GM21381 (cell line): ENCODE data around the gene IL7R.

Experiments
- ATAC-seq: cut with Tn5 transposase; IDR thresholded peaks from one replicate; pipeline ENCODE4 v1.9.1; 2021; ENCODE audit warnings: mild to moderate bottlenecking, moderate library complexity; ENCODE audit not compliant: unreplicated experiment

The IL7R gene, protein sequence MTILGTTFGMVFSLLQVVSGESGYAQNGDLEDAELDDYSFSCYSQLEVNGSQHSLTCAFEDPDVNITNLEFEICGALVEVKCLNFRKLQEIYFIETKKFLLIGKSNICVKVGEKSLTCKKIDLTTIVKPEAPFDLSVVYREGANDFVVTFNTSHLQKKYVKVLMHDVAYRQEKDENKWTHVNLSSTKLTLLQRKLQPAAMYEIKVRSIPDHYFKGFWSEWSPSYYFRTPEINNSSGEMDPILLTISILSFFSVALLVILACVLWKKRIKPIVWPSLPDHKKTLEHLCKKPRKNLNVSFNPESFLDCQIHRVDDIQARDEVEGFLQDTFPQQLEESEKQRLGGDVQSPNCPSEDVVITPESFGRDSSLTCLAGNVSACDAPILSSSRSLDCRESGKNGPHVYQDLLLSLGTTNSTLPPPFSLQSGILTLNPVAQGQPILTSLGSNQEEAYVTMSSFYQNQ

GRCh38 chr5:35856765-35857351 lies at the start of gene IL7R:
IL7R (plus strand) TSS chr5:35856891; CDS start chr5:35856978, 87 bp downstream.
- no peak for ATAC-seq

GRCh38 chr5:35810601-35811000 lies 46.1 kb upstream of the IL7R start:
- no peak for ATAC-seq

- ATAC-seq = no peak
Observed at GRCh38 chr5:35811108-35811741, 45.5 kb upstream of the IL7R start.

DNA sequence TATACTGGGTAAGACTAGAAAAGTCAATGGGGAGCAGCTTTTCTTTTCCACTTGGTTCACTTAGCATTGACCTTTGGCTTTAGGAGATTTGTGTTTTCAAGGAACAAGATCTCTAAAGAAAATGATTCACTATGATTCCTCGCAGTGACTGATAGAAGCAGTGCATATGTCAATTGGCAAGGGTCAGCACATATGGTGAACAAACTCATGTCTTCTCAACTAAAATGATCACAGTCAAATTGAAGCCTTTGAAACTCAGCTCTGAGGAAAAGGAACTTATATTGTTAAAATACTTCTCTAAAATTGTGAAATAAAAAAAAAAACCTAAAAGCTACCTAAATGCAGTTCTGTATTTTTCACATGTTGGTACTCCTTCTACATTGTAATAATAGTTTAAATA lies 43.2 kb upstream of the IL7R start:
- no peak for ATAC-seq

GRCh38 chr5:35815089-35815936 lies 41.4 kb upstream of the IL7R start:
- no peak for ATAC-seq

- no peak for ATAC-seq
Observed at GRCh38 chr5:35816881-35817521, 39.7 kb upstream of the IL7R start.

GRCh38 chr5:35819026-35819425 lies 37.7 kb upstream of the IL7R start:
- no peak for ATAC-seq

GRCh38 chr5:35819668-35820067 lies 37.0 kb upstream of the IL7R start:
- ATAC-seq = no peak

GRCh38 chr5:35820735-35821134 lies 36.0 kb upstream of the IL7R start:
- ATAC-seq = no peak

GRCh38 chr5:35821513-35821912 lies 35.2 kb upstream of the IL7R start:
- no peak for ATAC-seq

- no peak for ATAC-seq
Observed at GRCh38 chr5:35822511-35822910, 34.2 kb upstream of the IL7R start.

DNA sequence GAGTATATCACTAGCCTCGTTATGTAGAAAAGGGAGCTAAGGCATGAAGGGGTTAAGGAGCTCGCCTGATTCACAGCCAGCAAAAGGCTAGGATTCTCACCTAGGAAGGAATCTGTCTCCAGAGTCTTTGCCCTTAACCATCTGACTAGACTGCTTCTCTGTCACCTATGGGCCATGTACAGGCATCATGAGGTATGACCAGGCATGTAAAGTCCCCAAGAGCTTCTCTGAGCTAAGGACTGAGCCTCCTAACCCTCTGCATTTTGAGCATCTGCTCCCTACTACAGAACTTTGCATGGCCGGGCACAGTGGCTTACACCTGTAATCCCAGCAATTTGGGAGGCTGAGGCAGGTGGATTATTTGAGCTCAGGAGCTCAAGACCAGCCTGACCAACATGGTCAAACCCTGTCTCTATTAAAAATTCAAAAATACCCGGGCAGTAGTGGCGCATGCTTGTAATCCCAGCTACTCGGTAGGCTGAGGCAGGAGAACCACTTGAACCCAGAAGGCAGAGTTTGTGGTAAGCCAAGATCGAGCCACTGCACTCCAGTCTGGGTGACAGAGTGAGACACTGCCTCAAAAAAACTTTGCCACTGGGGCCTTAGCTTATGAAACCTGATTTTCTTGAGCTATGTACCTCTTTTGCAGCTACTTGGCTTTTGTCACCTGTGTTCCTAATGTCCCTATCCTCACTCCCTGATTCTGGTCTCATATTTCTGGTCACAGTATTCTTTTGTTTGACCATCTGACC lies 33.2 kb upstream of the IL7R start:
- ATAC-seq = no peak

- no peak for ATAC-seq
Observed at GRCh38 chr5:35826056-35826455, 30.6 kb upstream of the IL7R start.

DNA sequence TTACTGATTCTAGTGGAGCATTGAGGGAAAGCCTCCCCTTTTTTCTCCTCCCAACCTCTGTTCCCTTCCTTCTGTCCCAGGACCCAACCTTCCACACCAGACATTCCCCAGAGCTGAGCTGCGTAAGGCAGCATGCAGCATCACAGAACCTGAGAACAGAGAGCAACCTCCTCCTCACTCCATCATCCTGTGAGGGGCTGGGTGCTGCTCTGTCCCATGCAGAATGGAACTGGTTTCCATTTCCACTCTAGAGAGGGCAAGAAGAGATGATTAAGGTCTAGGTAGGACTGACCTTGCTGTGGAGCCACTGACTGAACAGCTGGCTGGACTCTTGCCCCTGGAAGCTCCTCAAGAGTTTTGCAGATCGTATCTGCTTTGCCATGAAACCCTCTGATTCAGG lies 30.1 kb upstream of the IL7R start:
- no peak for ATAC-seq

- ATAC-seq = no peak
Observed at GRCh38 chr5:35828082-35828598, 28.6 kb upstream of the IL7R start.

- ATAC-seq = no peak
Observed at GRCh38 chr5:35830587-35830986, 26.1 kb upstream of the IL7R start.

- ATAC-seq = no peak
Observed at GRCh38 chr5:35832762-35833161, 23.9 kb upstream of the IL7R start.

DNA sequence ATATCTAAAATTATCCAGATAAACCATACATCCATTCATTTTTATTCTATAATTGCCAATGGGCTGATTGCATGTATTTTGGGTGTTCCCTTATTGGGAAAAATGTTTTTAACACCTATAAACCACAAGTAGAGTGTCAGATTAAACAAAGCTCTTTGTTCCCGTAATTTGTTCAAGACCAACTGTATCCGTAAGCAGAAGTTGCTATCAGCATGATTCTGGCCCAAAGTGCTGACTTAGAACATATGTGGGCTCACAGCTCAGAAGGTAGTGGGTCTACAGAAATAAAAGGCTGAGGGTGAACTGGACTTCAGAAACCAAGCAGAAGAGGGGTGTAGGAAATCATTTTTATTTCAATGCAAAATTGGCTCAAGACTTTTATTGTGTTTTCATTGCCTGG lies 23.5 kb upstream of the IL7R start:
- ATAC-seq = no peak
